Calu3 (cell line): Measurements from ENCODE around the gene NCAPG2. TPM values are rescaled to one million over a fixed set of nuclear protein-coding genes. Genes with fewer than 3 reads are reported as not detected.

Experiments
- BruUV-seq: library from RNA; stranded (reverse); fragments of 400-500 nt; replicated peaks from 2 replicates; lab custom pipeline; 2021; lab: Mats Ljungman, UMichigan
- CTCF ChIA-PET: fragments of 300-600 bp; sonication (Branson Sonifier 250); formaldehyde crosslinking; loops from one replicate; lab custom pipeline; 2022; ENCODE audit warnings: antibody characterized with exemption; lab: Charles Lee
- DNase-seq: peaks from one replicate; pipeline ENCODE4 v3.0.0; 2022
- H3K27ac Mint-ChIP-seq: one replicate; pipeline ENCODE4 v1.8.0; 2022; ENCODE audit warnings: mixed read lengths; ENCODE audit not compliant: unreplicated experiment
- H3K27me3 Mint-ChIP-seq: one replicate; pipeline ENCODE4 v1.8.0; 2022; ENCODE audit warnings: mixed read lengths; ENCODE audit not compliant: unreplicated experiment
- H3K36me3 Mint-ChIP-seq: one replicate; pipeline ENCODE4 v1.8.0; 2022; ENCODE audit warnings: mild to moderate bottlenecking, moderate library complexity, mixed read lengths; ENCODE audit not compliant: insufficient read depth, unreplicated experiment
- H3K4me1 Mint-ChIP-seq: one replicate; pipeline ENCODE4 v1.8.0; 2022; ENCODE audit warnings: mild to moderate bottlenecking, low read depth, mixed read lengths; ENCODE audit not compliant: unreplicated experiment
- H3K4me3 Mint-ChIP-seq: one replicate; pipeline ENCODE4 v1.8.0; 2022; ENCODE audit warnings: mild to moderate bottlenecking, low read depth, moderate library complexity, mixed read lengths; ENCODE audit not compliant: unreplicated experiment
- H3K9me3 Mint-ChIP-seq: one replicate; pipeline ENCODE4 v1.8.0; 2022; ENCODE audit warnings: low read depth, mixed read lengths; ENCODE audit not compliant: unreplicated experiment
- CTCF ChIP-seq: fragments of 200-600 bp; IDR thresholded peaks from one replicate; pipeline ENCODE4 v1.8.0; 2022; ENCODE audit warnings: antibody characterized with exemption; ENCODE audit not compliant: unreplicated experiment
- intact Hi-C: fragments of 100-400 bp; cut with micrococcal nuclease; formaldehyde crosslinking; loops from one replicate; pipeline ENCODE4 v1.10.0; 2022; ENCODE audit not compliant: unreplicated experiment
- total RNA-seq: library from RNA; stranded (reverse); gene quantifications from 2 replicates; pipeline ENCODE4 v1.2.3, GENCODE V29; 2022

Gene NCAPG2
- total RNA-seq, 1 experiment from 2014 or later, result 81.7 TPM

- Mint-ChIP-seq H3K27me3 (no peaks in the 10 kb centered on the region), H3K4me1 (peaks cover 8% of the 10 kb centered on the region), H3K4me3 (no peak overlapping the region), H3K36me3 (peaks cover 10% of the 10 kb centered on the region), H3K9me3 (no peaks in the 10 kb centered on the region), H3K27ac (no peak overlapping the region)
- DNase-seq, result no peak
- CTCF ChIA-PET, result interaction anchor here (0.7 kb wide), 1 partner anchor 154 kb away, joined by 3 read pairs; no protein-coding TSS in a partner anchor
- intact Hi-C loops, result loop anchor here (10.0 kb wide), 1 partner anchor 154 kb away; no protein-coding TSS in a partner anchor
- TF ChIP-seq CTCF, result no peak
- no TSS peak for BruUV-seq
Measured at GRCh38 chr7:158649279-158649678, 55.3 kb downstream of the NCAPG2 start.

- CTCF ChIA-PET, result no interaction called here
- no peak for DNase-seq
- Mint-ChIP-seq H3K4me1 (peaks cover 8% of the 10 kb centered on the region), H3K36me3 (peaks cover 10% of the 10 kb centered on the region), H3K27me3 (no peaks in the 10 kb centered on the region), H3K27ac (no peak overlapping the region), H3K9me3 (no peaks in the 10 kb centered on the region), H3K4me3 (no peak overlapping the region)
- intact Hi-C loops, result loop anchor here (10.0 kb wide), 1 partner anchor 154 kb away; no protein-coding TSS in a partner anchor
- no TSS peak for BruUV-seq
- TF ChIP-seq CTCF, result no peak
Measured at GRCh38 chr7:158648787-158649186, 55.8 kb downstream of the NCAPG2 start.

GRCh38 chr7:158648168-158648567, 56.4 kb downstream of the NCAPG2 start:
- H3K27me3 Mint-ChIP-seq, result no peaks in the 10 kb centered on the region
- TF ChIP-seq CTCF, result no peak
- BruUV-seq, result no TSS peak
- H3K36me3 Mint-ChIP-seq, result peaks cover 10% of the 10 kb centered on the region
- H3K27ac Mint-ChIP-seq, result no peak overlapping the region
- peaks cover 8% of the 10 kb centered on the region for H3K4me1 Mint-ChIP-seq
- no peak for DNase-seq
- intact Hi-C loops, result loop anchor here (10.0 kb wide), 1 partner anchor 153 kb away; no protein-coding TSS in a partner anchor
- H3K9me3 Mint-ChIP-seq, result no peaks in the 10 kb centered on the region
- H3K4me3 Mint-ChIP-seq, result no peak overlapping the region
- CTCF ChIA-PET, result no interaction called here

- Mint-ChIP-seq H3K36me3 (peaks cover 10% of the 10 kb centered on the region), H3K9me3 (no peaks in the 10 kb centered on the region), H3K4me3 (no peak overlapping the region), H3K4me1 (peaks cover 8% of the 10 kb centered on the region), H3K27ac (no peak overlapping the region), H3K27me3 (no peaks in the 10 kb centered on the region)
- CTCF ChIA-PET, result no interaction called here
- intact Hi-C loops, result loop anchor here (10.0 kb wide), 1 partner anchor 153 kb away; no protein-coding TSS in a partner anchor
- no peak for DNase-seq
- TF ChIP-seq CTCF, result peak; percentile 7
- BruUV-seq, result no TSS peak
Measured at GRCh38 chr7:158647475-158647792, 57.2 kb downstream of the NCAPG2 start.
